Body of pancreas (tissue), 4 donors: ENCODE measurements around the gene ZKSCAN5.

ENCODE experiments used
- CTCF ChIP-seq, 7 experiments: fragments of 450-650 bp in 4 of 7; fragments of 200-600 bp in 3 of 7; sonication (generic) in 3 of 7; IDR thresholded peaks; one replicate each; pipeline ENCODE4 v1.5.1; 2016 to 2019; ENCODE audit warnings: antibody characterized with exemption in 7 of 7
- POLR2A ChIP-seq, 3 donors: fragments of 450-650 bp; IDR thresholded peaks; one replicate each; pipeline ENCODE4 v1.6.1; 2016; ENCODE audit warnings: antibody characterized with exemption in 3 of 3, mild to moderate bottlenecking in 2 of 3

GRCh38 chr7:99557196-99557607, 52.7 kb downstream of the ZKSCAN5 start:
- TF ChIP-seq CTCF (IDR thresholded peaks at IDR 0.05), result no peak
- TF ChIP-seq POLR2A (IDR thresholded peaks at IDR 0.05), result no peak
